ENCODE results near the gene KDM2A.

- no peak for TF ChIP-seq POLR2A (IDR thresholded peaks at IDR 0.05)
- no peak for TF ChIP-seq CTCF (IDR thresholded peaks at IDR 0.05)
Measured at GRCh38 chr11:67079065-67079705, 39.9 kb upstream of the KDM2A start.

Data from lower leg skin (tissue), 3 donors.